SK-N-MC (cell line): ENCODE data around the gene WDR45.

Experiments used
- DNase-seq: peaks from one replicate; pipeline ENCODE4 v3.0.0-alpha.2; 2011; ENCODE audit warnings: low read depth, low spot score
- H3K27ac ChIP-seq: fragments of 200-600 bp; sonication (generic); 2 replicates; pipeline ENCODE4 v1.5.1; 2016; ENCODE audit warnings: mixed run types
- H3K36me3 ChIP-seq: fragments of 200-600 bp; sonication (generic); 2 replicates; pipeline ENCODE4 v1.6.1; 2017; ENCODE audit warnings: antibody characterized with exemption, low read length, mixed read lengths; ENCODE audit not compliant: insufficient read depth
- H3K4me3 ChIP-seq: fragments of 200-600 bp; sonication (generic); 2 replicates; pipeline ENCODE4 v1.5.1; 2016
- H3K9ac ChIP-seq: fragments of 200-600 bp; sonication (generic); 2 replicates; pipeline ENCODE4 v1.8.0; 2017; ENCODE audit warnings: mixed run types, mixed read lengths; ENCODE audit not compliant: insufficient read length
- H3K9me3 ChIP-seq: fragments of 200-600 bp; sonication (generic); 2 replicates; pipeline ENCODE4 v1.6.1; 2017; ENCODE audit warnings: low read depth, mild to moderate bottlenecking, antibody characterized with exemption, low read length, moderate library complexity, mixed read lengths
- EZH2 ChIP-seq: fragments of 200-600 bp; sonication (generic); IDR thresholded peaks from one replicate; pipeline ENCODE4 v1.6.1; 2017; ENCODE audit warnings: antibody characterized with exemption
- FOXP2 ChIP-seq: optimal IDR thresholded peaks from 2 replicates; pipeline ENCODE3; 2011; ENCODE audit warnings: mild to moderate bottlenecking, moderate library complexity; ENCODE audit not compliant: insufficient read depth; ENCODE audit errors: extremely low read length, control extremely low read depth
- POLR2AphosphoS5 ChIP-seq: IDR thresholded peaks from 2 replicates; pipeline ENCODE4 v1.6.1; 2012; ENCODE audit warnings: mild to moderate bottlenecking, low read depth, low read length, borderline replicate concordance

The WDR45 gene

DNA sequence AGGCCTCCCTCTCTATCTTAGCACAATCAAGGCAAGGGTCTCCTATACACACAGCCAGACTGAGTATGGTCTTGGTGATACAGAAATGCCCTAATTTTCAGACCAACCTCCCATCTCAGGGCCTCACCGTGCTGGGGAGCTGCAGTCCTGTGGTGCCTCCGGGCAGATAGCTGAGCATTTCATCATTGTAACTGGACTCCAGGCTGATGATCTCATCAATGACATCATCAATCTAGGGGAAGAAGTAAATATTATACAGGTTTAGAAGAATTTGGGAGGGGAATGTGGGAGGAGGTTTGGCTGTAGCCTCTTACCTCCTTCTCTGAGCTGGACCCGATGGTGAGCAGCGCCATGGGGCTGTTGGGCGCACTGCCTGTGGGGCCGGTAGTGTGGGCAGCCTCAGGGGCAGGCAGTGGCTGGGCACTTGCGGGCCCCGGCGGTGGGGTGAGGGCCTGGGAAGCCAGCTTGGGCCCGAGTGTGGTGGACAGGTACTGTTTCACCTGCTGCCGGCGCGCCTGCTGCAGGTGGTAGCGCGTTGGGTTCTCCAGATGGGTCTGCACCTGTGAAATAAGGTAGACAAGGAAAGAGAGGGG is 41.7 kb downstream of the WDR45 start:
- peaks cover 45% of the 10 kb centered on the region for H3K36me3 ChIP-seq
- H3K9ac ChIP-seq = no peak overlapping the region
- no peak for DNase-seq

DNA sequence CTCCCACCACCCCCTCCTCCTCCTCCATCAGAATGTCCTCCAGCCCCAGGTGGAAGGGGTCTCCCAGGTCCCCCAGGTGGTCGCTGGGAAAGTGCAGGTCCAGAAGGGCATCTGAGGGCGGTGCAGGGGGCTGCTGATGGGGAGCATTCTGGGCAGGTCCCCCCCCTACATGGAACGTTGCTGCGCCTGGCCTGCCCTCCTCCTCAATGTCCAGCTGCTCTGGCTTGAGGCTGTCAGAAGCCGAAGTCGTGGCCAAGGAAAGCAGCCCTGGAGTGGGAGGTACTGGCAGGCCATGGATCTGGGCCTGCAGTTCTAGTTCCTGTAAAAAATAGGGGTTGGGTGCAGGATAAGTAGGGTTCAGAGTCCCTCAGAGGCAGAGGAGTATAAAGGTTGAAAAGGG is 49.4 kb downstream of the WDR45 start:
- no peaks in the 10 kb centered on the region for H3K9me3 ChIP-seq
- no peak overlapping the region for H3K9ac ChIP-seq
- TF ChIP-seq FOXP2 = no peak
- no peak for TF ChIP-seq EZH2
- no peak for TF ChIP-seq POLR2AphosphoS5
- peaks cover 20% of the 10 kb centered on the region; the same call in 1 of the 2 replicates for H3K36me3 ChIP-seq
- no peak for DNase-seq
- H3K4me3 ChIP-seq = no peak overlapping the region
- H3K27ac ChIP-seq = no peak overlapping the region

More for the DNA sequence above, 41.7 kb downstream of the WDR45 start:
- no peak for TF ChIP-seq POLR2AphosphoS5
- TF ChIP-seq EZH2 = no peak
- no peak overlapping the region for H3K27ac ChIP-seq
- H3K9me3 ChIP-seq = no peaks in the 10 kb centered on the region
- no peak overlapping the region for H3K4me3 ChIP-seq

DNA sequence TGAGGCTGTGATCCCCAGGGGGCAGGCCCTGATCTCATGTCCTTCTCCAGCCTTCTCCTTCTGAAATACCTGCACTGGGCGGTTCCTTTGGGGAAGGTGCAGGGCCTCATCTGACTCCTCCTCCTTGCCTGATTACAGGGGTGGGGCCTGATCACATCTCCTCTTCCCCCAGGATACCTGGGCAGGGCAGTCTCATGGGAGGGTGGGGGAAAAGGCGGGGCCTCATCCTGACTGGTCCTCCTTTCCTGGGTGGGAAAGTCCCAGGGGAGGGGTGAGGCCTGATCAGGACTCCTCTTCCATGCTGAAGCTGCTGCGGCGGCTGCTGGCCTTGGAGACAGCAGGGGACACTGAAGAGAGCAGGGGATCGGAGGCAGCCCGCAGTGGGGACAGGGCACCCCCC is 49.8 kb downstream of the WDR45 start:
- H3K9ac ChIP-seq = no peak overlapping the region
- peaks cover 20% of the 10 kb centered on the region; the same call in 1 of the 2 replicates for H3K36me3 ChIP-seq
- H3K27ac ChIP-seq = no peak overlapping the region
- no peak overlapping the region for H3K4me3 ChIP-seq
- TF ChIP-seq FOXP2 (no peak), EZH2 (no peak), POLR2AphosphoS5 (no peak)
- H3K9me3 ChIP-seq = no peaks in the 10 kb centered on the region
- no peak for DNase-seq
